Epidermal melanocyte (primary cell): ENCODE results near the gene ADGRG3.
"Not testable (repeated sequence)": the region's sequence is repeated elsewhere in the genome, so short reads cannot be mapped to it uniquely, and the experiment has no call there.

Experiments used
- DNase-seq: peaks from one replicate; pipeline ENCODE4 v3.0.0; 2011; ENCODE audit warnings: low spot score; ENCODE audit not compliant: insufficient read length

The ADGRG3 gene

GRCh38 chr16:57661936-57662906 lies 5.9 kb upstream of the ADGRG3 start:
- DNase-seq = no peak

- DNase-seq = no peak
Observed at GRCh38 chr16:57663436-57663835, 4.7 kb upstream of the ADGRG3 start.

DNA sequence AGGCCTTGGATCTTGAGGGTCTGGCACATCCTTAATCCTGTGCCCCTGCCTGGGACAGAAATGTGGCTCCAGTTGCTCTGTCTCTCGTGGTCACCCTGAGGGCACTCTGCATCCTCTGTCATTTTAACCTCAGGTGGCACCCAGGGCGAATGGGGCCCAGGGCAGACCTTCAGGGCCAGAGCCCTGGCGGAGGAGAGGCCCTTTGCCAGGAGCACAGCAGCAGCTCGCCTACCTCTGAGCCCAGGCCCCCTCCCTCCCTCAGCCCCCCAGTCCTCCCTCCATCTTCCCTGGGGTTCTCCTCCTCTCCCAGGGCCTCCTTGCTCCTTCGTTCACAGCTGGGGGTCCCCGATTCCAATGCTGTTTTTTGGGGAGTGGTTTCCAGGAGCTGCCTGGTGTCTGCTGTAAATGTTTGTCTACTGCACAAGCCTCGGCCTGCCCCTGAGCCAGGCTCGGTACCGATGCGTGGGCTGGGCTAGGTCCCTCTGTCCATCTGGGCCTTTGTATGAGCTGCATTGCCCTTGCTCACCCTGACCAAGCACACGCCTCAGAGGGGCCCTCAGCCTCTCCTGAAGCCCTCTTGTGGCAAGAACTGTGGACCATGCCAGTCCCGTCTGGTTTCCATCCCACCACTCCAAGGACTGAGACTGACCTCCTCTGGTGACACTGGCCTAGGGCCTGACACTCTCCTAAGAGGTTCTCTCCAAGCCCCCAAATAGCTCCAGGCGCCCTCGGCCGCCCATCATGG lies 4.0 kb upstream of the ADGRG3 start:
- DNase-seq = no peak

GRCh38 chr16:57664662-57665025 lies 3.5 kb upstream of the ADGRG3 start:
- no peak for DNase-seq

DNA sequence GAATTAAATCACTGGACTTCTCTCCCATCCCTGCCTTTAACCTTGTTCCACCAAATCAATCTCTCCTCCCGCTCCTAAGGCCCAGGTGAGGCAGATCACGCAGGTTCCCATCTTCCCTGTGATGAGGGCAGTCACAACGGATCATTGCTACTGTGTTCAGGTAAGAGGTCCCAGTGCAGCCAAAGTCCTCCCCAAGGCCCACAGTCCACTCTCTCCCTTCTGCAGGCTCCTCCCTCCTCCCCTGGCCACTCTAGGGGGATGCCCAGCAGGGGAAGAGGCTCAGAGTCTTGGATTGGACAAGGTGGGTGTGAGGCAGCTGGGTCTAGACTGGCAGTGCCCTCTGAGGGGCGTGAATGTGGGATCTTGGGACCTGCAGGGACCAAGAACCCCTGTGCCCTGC lies 2.6 kb upstream of the ADGRG3 start:
- DNase-seq = no peak

DNA sequence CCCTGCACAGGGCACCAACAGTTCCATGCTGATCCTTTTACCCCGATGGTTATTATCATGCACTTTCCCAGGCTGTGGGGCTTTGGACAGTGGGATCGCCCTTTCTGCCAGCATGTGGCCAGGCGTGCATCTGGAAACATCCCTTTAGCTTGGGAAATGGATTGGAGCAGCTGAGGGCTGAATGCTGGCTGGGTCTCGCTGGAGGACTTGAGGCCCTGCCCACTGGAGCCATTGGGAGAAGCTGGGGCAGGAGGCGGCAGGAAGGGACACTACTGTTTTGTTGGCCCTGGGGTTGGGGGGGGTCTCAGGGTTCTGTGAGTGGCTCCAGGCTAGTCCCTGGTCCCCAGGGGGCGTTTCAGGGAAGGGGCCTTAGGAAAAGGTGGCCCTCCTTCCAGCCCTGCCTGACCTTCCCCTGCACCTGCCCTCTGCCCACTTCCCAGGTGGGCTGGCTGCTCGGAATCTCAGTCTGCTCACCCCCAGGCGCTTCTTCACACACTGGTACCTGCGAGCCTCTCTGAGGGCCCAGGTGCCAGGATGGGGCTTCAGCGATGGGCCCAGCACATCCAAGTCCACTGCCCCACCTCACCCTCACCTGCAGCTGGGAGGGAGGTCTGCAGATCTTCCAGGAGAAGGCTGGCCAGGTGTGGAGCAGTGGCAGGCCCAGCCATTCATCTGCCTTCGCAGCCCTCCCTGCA lies 1.6 kb upstream of the ADGRG3 start:
- no peak for DNase-seq

GRCh38 chr16:57667048-57667525 lies 1.0 kb upstream of the ADGRG3 start:
- DNase-seq = no peak

DNA sequence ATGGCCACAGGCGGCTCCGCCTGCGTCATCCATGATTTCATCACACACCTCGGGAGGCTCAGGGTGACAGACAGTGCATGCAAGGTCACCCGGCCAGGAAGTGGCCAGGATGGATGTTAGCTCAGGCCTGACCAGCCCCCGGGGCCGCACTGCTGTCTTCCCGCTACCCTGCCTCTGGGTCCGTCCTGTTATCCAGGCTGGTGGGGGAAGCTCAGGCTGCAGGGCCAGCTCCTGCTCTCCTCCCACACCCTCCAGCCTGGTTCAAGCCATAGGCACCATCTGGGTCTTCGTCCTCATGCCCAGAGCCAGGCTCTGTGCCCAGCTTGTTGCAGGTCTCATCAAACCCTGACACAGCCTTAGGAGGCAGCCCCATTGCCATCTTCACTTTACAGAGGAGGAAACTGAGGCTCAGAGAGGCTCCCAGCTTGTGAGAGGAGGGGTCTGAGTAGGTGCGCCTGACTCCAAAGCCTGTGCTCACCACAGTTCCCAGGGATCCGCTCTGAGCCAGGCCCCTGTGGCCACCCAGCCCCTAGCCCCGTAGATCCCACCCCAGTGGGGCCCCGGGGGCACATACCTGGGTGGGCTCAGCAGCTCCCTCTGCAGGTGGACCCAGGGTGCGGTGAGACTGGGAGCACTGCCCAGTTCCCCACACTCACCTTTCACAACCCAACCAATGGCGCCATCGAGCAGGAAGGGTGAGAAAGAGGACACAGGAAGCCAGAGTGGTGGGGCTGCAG lies 412 bp upstream of the ADGRG3 start:
- no peak for DNase-seq

GRCh38 chr16:57668630-57669475 lies 747 bp downstream of the ADGRG3 start:
- no peak for DNase-seq

DNA sequence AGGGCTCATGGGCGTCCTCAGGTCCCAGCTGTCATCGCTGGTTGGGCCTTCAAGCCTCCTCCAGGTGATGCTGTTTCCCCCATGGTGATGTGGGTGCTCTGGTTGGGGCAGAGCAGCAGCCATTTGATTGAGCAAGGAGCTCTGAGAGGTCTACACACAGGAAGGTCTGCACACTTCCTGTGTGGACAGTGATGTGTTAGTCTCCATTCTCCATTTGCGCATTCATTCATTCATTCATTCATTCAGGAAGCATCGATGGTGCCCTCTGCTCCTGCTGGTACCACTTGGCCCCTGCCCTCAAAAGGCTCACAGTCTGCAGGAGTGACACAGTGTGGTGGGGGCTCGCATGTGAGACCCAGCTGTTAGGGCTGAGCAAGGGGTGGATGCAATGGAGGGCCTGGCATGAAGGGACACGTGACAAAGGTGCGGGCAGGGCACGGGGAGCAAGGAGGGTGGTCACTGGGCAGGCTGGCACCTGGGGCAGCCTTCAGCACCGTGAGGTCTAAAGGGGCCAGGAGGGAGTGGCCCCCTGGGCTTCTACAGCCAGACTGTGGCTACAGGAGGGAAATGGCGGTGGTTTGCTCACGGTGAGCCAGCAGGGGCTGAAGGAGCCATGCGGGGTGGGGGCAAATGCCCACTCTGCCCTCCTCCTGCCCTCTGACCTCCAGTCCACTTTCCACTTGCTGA lies 1.5 kb downstream of the ADGRG3 start:
- DNase-seq = no peak

GRCh38 chr16:57670196-57670595 lies 2.1 kb downstream of the ADGRG3 start:
- no peak for DNase-seq

DNA sequence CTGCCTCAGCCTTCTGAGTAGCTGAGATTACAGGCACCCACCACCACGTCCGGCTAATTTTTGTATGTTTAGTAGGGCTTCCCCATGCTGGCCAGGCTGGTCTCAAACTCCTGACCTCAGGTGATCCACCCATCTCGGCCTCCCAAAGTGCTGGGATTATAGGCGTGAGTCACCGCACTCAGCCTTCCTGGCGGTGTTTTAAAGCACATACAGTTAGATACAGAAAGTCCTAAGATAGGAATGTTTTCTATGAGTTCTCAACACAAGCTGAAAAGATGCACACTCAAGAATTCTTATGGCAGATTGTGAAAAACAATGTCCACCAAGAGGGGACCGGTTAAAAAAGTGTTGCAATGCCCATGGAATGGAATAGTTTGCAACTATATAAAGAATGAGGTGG lies 3.3 kb downstream of the ADGRG3 start:
- not testable (repeated sequence) for DNase-seq

GRCh38 chr16:57672416-57672815 lies 4.3 kb downstream of the ADGRG3 start:
- DNase-seq = no peak

GRCh38 chr16:57672824-57673223 lies 4.7 kb downstream of the ADGRG3 start:
- no peak for DNase-seq

- DNase-seq = no peak
Observed at GRCh38 chr16:57675741-57676551, 7.8 kb downstream of the ADGRG3 start.

DNA sequence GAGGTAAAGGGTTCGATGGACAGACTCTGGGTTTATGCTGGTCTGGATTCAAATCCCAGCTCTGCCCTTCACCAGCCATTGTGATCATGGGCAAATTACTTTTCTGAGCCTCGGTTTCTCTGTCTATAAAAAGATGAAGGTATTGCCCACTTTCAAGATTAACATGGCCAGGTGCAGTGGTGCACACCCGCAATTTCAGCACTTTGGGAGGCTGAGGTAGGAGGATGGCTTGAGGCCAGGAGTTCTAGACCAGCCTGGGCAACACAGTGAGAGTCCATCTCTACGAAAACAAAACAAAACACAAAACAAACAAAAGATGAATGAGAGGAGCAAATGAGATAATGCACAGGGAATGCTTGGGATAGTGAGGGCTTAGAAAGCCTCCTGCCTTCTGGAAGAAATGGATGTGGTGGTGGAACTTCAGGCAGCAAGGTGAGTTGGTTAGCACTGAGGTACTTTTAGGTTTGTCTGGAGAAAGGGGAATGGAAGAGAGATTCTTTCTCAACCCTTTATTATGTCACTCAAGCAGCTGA lies 8.5 kb downstream of the ADGRG3 start:
- no peak for DNase-seq

GRCh38 chr16:57677622-57678369 lies 9.7 kb downstream of the ADGRG3 start:
- no peak for DNase-seq

GRCh38 chr16:57679016-57679415 lies 10.9 kb downstream of the ADGRG3 start:
- DNase-seq = no peak
